Loucy (cell line): ENCODE results near the gene TECPR2.
"Not testable (repeated sequence)": the region's sequence is repeated elsewhere in the genome, so short reads cannot be mapped to it uniquely, and the experiment has no call there.

Experiments
- H2AFZ ChIP-seq: fragments of 200-600 bp; sonication (generic); 2 replicates; pipeline ENCODE4 v1.6.0; 2016; ENCODE audit warnings: antibody characterized with exemption, mild to moderate bottlenecking, low read length, moderate library complexity
- H3F3A ChIP-seq: fragments of 200-600 bp; 2 replicates; pipeline ENCODE4 v1.6.0; 2016; ENCODE audit warnings: antibody characterized with exemption, low read depth, mild to moderate bottlenecking
- H3K27me3 ChIP-seq: fragments of 200-600 bp; sonication (generic); 2 replicates; pipeline ENCODE4 v1.6.1; 2014; ENCODE audit warnings: low read length, mild to moderate bottlenecking; ENCODE audit not compliant: insufficient read depth, poor library complexity, severe bottlenecking
- H3K36me3 ChIP-seq: fragments of 200-600 bp; sonication (generic); 2 replicates; pipeline ENCODE4 v1.6.1; 2016; ENCODE audit warnings: low read length; ENCODE audit not compliant: insufficient read depth
- H3K4me1 ChIP-seq: fragments of 200-600 bp; sonication (generic); 2 replicates; pipeline ENCODE4 v1.5.1; 2014; ENCODE audit warnings: low read length, mild to moderate bottlenecking; ENCODE audit not compliant: insufficient read depth, poor library complexity, severe bottlenecking
- H3K4me2 ChIP-seq: fragments of 200-600 bp; sonication (generic); 2 replicates; pipeline ENCODE4 v1.6.0; 2014; ENCODE audit warnings: antibody characterized with exemption, low read length, low read depth, mild to moderate bottlenecking; ENCODE audit not compliant: poor library complexity, severe bottlenecking
- H3K4me3 ChIP-seq: fragments of 200-600 bp; sonication (generic); 2 replicates; pipeline ENCODE4 v1.5.1; 2014; ENCODE audit warnings: low read length, mild to moderate bottlenecking, mixed read lengths; ENCODE audit not compliant: poor library complexity, severe bottlenecking
- H3K79me2 ChIP-seq: fragments of 200-600 bp; sonication (generic); 2 replicates; pipeline ENCODE4 v1.6.1; 2014; ENCODE audit warnings: low read length; ENCODE audit not compliant: insufficient read depth
- H3K9ac ChIP-seq: fragments of 200-600 bp; sonication (generic); 2 replicates; pipeline ENCODE4 v1.6.0; 2014; ENCODE audit warnings: mild to moderate bottlenecking, low read depth, low read length, moderate library complexity; ENCODE audit not compliant: poor library complexity, severe bottlenecking
- H3K9me2 ChIP-seq: fragments of 200-600 bp; sonication (generic); replicated peaks from 2 replicates; pipeline ENCODE4 v1.6.1; 2016; ENCODE audit warnings: low read depth, low read length, mixed read lengths
- H3K9me3 ChIP-seq: fragments of 200-600 bp; sonication (generic); 2 replicates; pipeline ENCODE4 v1.6.1; 2014; ENCODE audit warnings: mild to moderate bottlenecking, antibody characterized with exemption, low read length, low read depth; ENCODE audit not compliant: insufficient read depth
- H4K20me1 ChIP-seq: fragments of 200-600 bp; sonication (generic); 2 replicates; pipeline ENCODE4 v1.6.0; 2014; ENCODE audit warnings: antibody characterized with exemption, low read length, mild to moderate bottlenecking; ENCODE audit not compliant: insufficient read depth, poor library complexity, severe bottlenecking
- CTCF ChIP-seq: fragments of 200-600 bp; sonication (generic); conservative IDR thresholded peaks from 2 replicates; pipeline ENCODE4 v1.5.1; 2014; ENCODE audit warnings: mild to moderate bottlenecking, antibody characterized with exemption, low read length
- EZH2phosphoT487 ChIP-seq: fragments of 200-600 bp; IDR thresholded peaks from 2 replicates; pipeline ENCODE4 v1.6.1; 2018; ENCODE audit warnings: antibody characterized with exemption, mild to moderate bottlenecking, moderate library complexity, borderline replicate concordance

The TECPR2 gene

GRCh38 chr14:102539544-102540314, 177.0 kb downstream of the TECPR2 start:
- TF ChIP-seq CTCF (no peak), EZH2phosphoT487 (no peak)
- H4K20me1 ChIP-seq: no peaks in the 10 kb centered on the region
- no peaks in the 10 kb centered on the region for H3F3A ChIP-seq
- no peak overlapping the region for H3K9ac ChIP-seq
- H3K9me3 ChIP-seq: no peaks in the 10 kb centered on the region
- no peaks in the 10 kb centered on the region for H3K9me2 ChIP-seq
- no peak overlapping the region for H3K4me2 ChIP-seq
- no peaks in the 10 kb centered on the region for H3K79me2 ChIP-seq
- no peaks in the 10 kb centered on the region for H3K4me1 ChIP-seq
- H2AFZ ChIP-seq: no peak overlapping the region
- no peak overlapping the region for H3K4me3 ChIP-seq
- no peaks in the 10 kb centered on the region for H3K36me3 ChIP-seq
- no peaks in the 10 kb centered on the region for H3K27me3 ChIP-seq

- Histone ChIP-seq H3K9ac (no peak overlapping the region), H3K79me2 (no peaks in the 10 kb centered on the region), H3K36me3 (no peaks in the 10 kb centered on the region), H3K27me3 (no peaks in the 10 kb centered on the region), H3K9me2 (no peaks in the 10 kb centered on the region), H3K9me3 (no peaks in the 10 kb centered on the region), H2AFZ (no peak overlapping the region), H3K4me1 (no peaks in the 10 kb centered on the region), H3K4me2 (no peak overlapping the region), H4K20me1 (no peaks in the 10 kb centered on the region), H3F3A (no peaks in the 10 kb centered on the region), H3K4me3 (no peak overlapping the region)
- TF ChIP-seq CTCF (no peak), EZH2phosphoT487 (no peak)
Measured at GRCh38 chr14:102540315-102541028, 177.7 kb downstream of the TECPR2 start.

- H3K27me3 ChIP-seq, H3K4me2 ChIP-seq, H3K79me2 ChIP-seq, H3K9me2 ChIP-seq, H3K4me1 ChIP-seq, H3F3A ChIP-seq, H3K9ac ChIP-seq, H3K4me3 ChIP-seq, H3K36me3 ChIP-seq, H2AFZ ChIP-seq, H4K20me1 ChIP-seq, H3K9me3 ChIP-seq: not testable (repeated sequence)
Measured at GRCh38 chr14:102541029-102541491, 178.3 kb downstream of the TECPR2 start.
